ENCODE measurements around the gene IL36RN. TPM values are rescaled to one million over a fixed set of nuclear protein-coding genes. Genes with fewer than 3 reads are reported as not detected.

Gene IL36RN
- total RNA-seq, 1 experiment from 2014 or later, result 0.36 TPM

DNA sequence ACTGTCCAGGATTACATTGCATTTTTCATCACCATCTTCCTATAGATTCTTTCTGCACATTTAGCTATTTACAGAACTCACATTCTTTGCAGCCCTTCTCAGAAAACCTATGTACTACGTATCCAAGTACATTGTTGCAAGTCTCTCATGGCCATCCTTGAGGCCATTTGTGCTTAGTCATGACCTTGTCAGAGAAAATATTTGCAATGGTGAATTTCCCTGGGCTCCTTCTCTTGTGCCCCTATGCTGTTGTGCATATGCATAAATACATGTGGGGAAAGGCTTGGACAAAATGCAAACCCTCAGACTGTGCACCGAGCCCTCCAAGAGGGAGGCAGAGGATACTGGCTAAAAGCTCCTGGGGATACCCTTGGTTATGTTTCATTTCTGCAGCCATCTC, 34.2 kb upstream of the IL36RN start:
- Histone ChIP-seq H3K4me1 (ENCODE audit: insufficient read depth, low read length) (no peaks in the 10 kb centered on the region), H3K9me3 (ENCODE audit: low read length) (no peaks in the 10 kb centered on the region), H3F3A (ENCODE audit: low read length, unreplicated experiment) (no peaks in the 10 kb centered on the region), H3K79me2 (ENCODE audit: low read length) (no peaks in the 10 kb centered on the region), H3K4me2 (ENCODE audit: low read length) (no peak overlapping the region), H3K4me3 (ENCODE audit: low read length) (no peak overlapping the region), H3K36me3 (ENCODE audit: low read depth, low read length) (no peaks in the 10 kb centered on the region), H3K9ac (ENCODE audit: low read length) (no peak overlapping the region), H3K27ac (ENCODE audit: low read length) (no peak overlapping the region), H3K9me2 (replicated peaks; ENCODE audit: low read length) (no peaks in the 10 kb centered on the region), H3K27me3 (ENCODE audit: low read length) (peaks cover 39% of the 10 kb centered on the region; the same call in 1 of the 2 replicates), H2AFZ (ENCODE audit: low read length) (no peak overlapping the region), H4K20me1 (ENCODE audit: low read length) (no peaks in the 10 kb centered on the region)
- ATAC-seq (no peak), DNase-seq (no peak)
- no TSS peak for BruUV-seq (replicated peaks)
- TF ChIP-seq EZH2phosphoT487 (IDR thresholded peaks at IDR 0.05; ENCODE audit: borderline replicate concordance, low read length) (no peak), EZH2 (IDR thresholded peaks at IDR 0.05; ENCODE audit: low read length, unreplicated experiment) (no peak)
- TF ChIP-seq, protein P1, sequence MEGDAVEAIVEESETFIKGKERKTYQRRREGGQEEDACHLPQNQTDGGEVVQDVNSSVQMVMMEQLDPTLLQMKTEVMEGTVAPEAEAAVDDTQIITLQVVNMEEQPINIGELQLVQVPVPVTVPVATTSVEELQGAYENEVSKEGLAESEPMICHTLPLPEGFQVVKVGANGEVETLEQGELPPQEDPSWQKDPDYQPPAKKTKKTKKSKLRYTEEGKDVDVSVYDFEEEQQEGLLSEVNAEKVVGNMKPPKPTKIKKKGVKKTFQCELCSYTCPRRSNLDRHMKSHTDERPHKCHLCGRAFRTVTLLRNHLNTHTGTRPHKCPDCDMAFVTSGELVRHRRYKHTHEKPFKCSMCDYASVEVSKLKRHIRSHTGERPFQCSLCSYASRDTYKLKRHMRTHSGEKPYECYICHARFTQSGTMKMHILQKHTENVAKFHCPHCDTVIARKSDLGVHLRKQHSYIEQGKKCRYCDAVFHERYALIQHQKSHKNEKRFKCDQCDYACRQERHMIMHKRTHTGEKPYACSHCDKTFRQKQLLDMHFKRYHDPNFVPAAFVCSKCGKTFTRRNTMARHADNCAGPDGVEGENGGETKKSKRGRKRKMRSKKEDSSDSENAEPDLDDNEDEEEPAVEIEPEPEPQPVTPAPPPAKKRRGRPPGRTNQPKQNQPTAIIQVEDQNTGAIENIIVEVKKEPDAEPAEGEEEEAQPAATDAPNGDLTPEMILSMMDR (conservative IDR thresholded peaks at IDR 0.05; ENCODE audit: low read depth, low read length), result no peak
- intact Hi-C loops (cut with micrococcal nuclease), result no loop called here
- CTCF ChIA-PET, result no interaction called here
- POLR2A ChIA-PET (ENCODE audit: unreplicated experiment), result no interaction called here

DNA sequence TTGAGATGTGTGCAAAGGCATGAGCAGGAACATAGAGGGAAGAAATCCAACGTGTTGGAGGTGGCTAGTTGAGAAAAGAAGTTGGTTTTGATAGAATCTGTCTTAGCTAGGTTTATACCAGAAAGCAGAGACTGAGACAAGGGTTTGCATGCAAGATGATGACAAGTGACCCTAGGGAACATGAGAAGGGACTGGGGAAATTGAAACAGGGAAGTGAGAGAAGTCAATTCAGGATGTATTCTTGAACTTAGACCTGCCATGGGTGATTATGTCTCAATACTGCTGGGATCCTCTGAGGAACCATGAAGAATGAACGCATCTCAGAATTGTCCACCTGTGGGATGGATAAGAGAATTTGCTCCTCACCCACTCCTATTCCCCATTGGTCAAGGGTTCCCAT, 33.3 kb upstream of the IL36RN start:
- no peaks in the 10 kb centered on the region for H3K36me3 ChIP-seq (ENCODE audit: low read depth, low read length)
- H3K4me3 ChIP-seq (ENCODE audit: low read length), result no peak overlapping the region
- no peaks in the 10 kb centered on the region for H3K9me3 ChIP-seq (ENCODE audit: low read length)
- H4K20me1 ChIP-seq (ENCODE audit: low read length), result no peaks in the 10 kb centered on the region
- H3K4me2 ChIP-seq (ENCODE audit: low read length), result no peak overlapping the region
- TF ChIP-seq EZH2phosphoT487 (IDR thresholded peaks at IDR 0.05; ENCODE audit: borderline replicate concordance, low read length), result no peak
- no peak for TF ChIP-seq EZH2 (IDR thresholded peaks at IDR 0.05; ENCODE audit: low read length, unreplicated experiment)
- TF ChIP-seq, protein P1 (conservative IDR thresholded peaks at IDR 0.05; ENCODE audit: low read depth, low read length), result no peak
- peaks cover 39% of the 10 kb centered on the region; the same call in 1 of the 2 replicates for H3K27me3 ChIP-seq (ENCODE audit: low read length)
- no peak overlapping the region for H3K9ac ChIP-seq (ENCODE audit: low read length)
- ATAC-seq (no peak), DNase-seq (no peak)
- intact Hi-C loops (cut with micrococcal nuclease), result no loop called here
- no peak overlapping the region for H3K27ac ChIP-seq (ENCODE audit: low read length)
- no peaks in the 10 kb centered on the region for H3K4me1 ChIP-seq (ENCODE audit: insufficient read depth, low read length)
- no TSS peak for BruUV-seq (replicated peaks)
- ChIA-PET CTCF (no interaction called here), POLR2A (ENCODE audit: unreplicated experiment) (no interaction called here)
- no peaks in the 10 kb centered on the region for H3K79me2 ChIP-seq (ENCODE audit: low read length)
- no peaks in the 10 kb centered on the region for H3F3A ChIP-seq (ENCODE audit: low read length, unreplicated experiment)
- H2AFZ ChIP-seq (ENCODE audit: low read length), result no peak overlapping the region
- H3K9me2 ChIP-seq (replicated peaks; ENCODE audit: low read length), result no peaks in the 10 kb centered on the region

DNA sequence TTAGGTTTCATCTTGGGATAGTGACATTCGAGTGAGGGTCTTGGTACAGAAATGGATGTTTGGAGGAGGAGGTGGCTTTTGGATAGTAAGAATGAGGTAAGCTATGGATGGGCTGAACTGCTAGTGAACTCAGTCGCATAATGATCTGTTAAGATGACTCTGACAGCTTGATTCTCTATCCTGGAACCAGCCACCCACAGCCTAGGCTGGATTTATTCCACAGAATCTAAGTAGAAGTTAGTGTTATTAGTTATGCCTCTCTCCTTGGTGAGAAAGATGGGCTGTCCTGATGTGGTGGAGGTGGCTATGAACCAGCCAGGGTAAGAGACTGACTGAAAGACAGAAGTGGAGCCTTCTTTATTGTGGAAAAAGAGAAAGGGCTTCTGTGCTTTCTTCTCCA, 31.3 kb upstream of the IL36RN start:
- Histone ChIP-seq H3K4me2 (ENCODE audit: low read length) (no peak overlapping the region), H3F3A (ENCODE audit: low read length, unreplicated experiment) (no peaks in the 10 kb centered on the region), H3K27me3 (ENCODE audit: low read length) (peaks cover 39% of the 10 kb centered on the region; the same call in 1 of the 2 replicates), H3K36me3 (ENCODE audit: low read depth, low read length) (no peaks in the 10 kb centered on the region), H3K4me3 (ENCODE audit: low read length) (no peak overlapping the region), H2AFZ (ENCODE audit: low read length) (no peak overlapping the region), H3K4me1 (ENCODE audit: insufficient read depth, low read length) (no peaks in the 10 kb centered on the region), H4K20me1 (ENCODE audit: low read length) (no peaks in the 10 kb centered on the region), H3K9me2 (replicated peaks; ENCODE audit: low read length) (no peaks in the 10 kb centered on the region), H3K9me3 (ENCODE audit: low read length) (no peaks in the 10 kb centered on the region), H3K27ac (ENCODE audit: low read length) (no peak overlapping the region), H3K9ac (ENCODE audit: low read length) (no peak overlapping the region), H3K79me2 (ENCODE audit: low read length) (no peaks in the 10 kb centered on the region)
- intact Hi-C loops (cut with micrococcal nuclease), result no loop called here
- POLR2A ChIA-PET (ENCODE audit: unreplicated experiment), result no interaction called here
- ATAC-seq, result no peak
- no peak for DNase-seq
- TF ChIP-seq EZH2 (IDR thresholded peaks at IDR 0.05; ENCODE audit: low read length, unreplicated experiment) (no peak), EZH2phosphoT487 (IDR thresholded peaks at IDR 0.05; ENCODE audit: borderline replicate concordance, low read length) (no peak)
- TF ChIP-seq, protein P1 (conservative IDR thresholded peaks at IDR 0.05; ENCODE audit: low read depth, low read length), result no peak
- CTCF ChIA-PET, result no interaction called here
- no TSS peak for BruUV-seq (replicated peaks)

All from PC-3 (cell line).